T-helper 17 cell (primary cell): ENCODE measurements around the gene SH3BP2. TPM values are rescaled to one million over a fixed set of nuclear protein-coding genes. Genes with fewer than 3 reads are reported as not detected.

ENCODE experiments used
- ATAC-seq: fragments of 150-1000 bp; cut with Tn5 transposase; 2 replicates; pipeline ENCODE4 v1.10.0; 2021; ENCODE audit warnings: mild to moderate bottlenecking, moderate library complexity
- DNase-seq, 3 donors: peaks; one replicate each; pipeline versions ENCODE4 v3.0.0 to v3.0.0-alpha.2; 2020 to 2021
- H3K9me3 ChIP-seq: one replicate; pipeline ENCODE4 v1.7.0; 2013; ENCODE audit warnings: low read length, mild to moderate bottlenecking; ENCODE audit not compliant: control insufficient read depth, poor library complexity, severe bottlenecking
- H3K27ac Mint-ChIP-seq: one replicate; pipeline ENCODE4 v1.8.0; 2022; ENCODE audit warnings: mild to moderate bottlenecking, moderate library complexity, mixed read lengths
- H3K27me3 Mint-ChIP-seq: one replicate; pipeline ENCODE4 v1.8.0; 2022; ENCODE audit warnings: mixed read lengths
- H3K36me3 Mint-ChIP-seq: one replicate; pipeline ENCODE4 v1.8.0; 2022; ENCODE audit warnings: low read depth, mixed read lengths
- H3K4me1 Mint-ChIP-seq: one replicate; pipeline ENCODE4 v1.8.0; 2022; ENCODE audit warnings: mild to moderate bottlenecking, mixed read lengths
- H3K4me3 Mint-ChIP-seq: one replicate; pipeline ENCODE4 v1.8.0; 2022; ENCODE audit warnings: mild to moderate bottlenecking, moderate library complexity, mixed read lengths
- total RNA-seq, 4 donors: library from RNA in 2 of 4; stranded (reverse) in 2 of 4; gene quantifications; one replicate each; pipeline ENCODE4 v1.2.3 and lab custom pipeline; 2022 to 2026

Gene SH3BP2
- total RNA-seq, 2 donors from 2014 or later, result 36.0 to 62.0 TPM

GRCh38 chr4:2790583-2791517 lies 2.0 kb upstream of the SH3BP2 start:
- Mint-ChIP-seq H3K4me3 (peak overlapping the region; percentile 53), H3K27me3 (no peaks in the 10 kb centered on the region), H3K4me1 (peaks cover 51% of the 10 kb centered on the region), H3K36me3 (no peaks in the 10 kb centered on the region), H3K27ac (peak overlapping the region; percentile 78)
- ATAC-seq, result no peak
- no peaks in the 10 kb centered on the region for H3K9me3 ChIP-seq
- DNase-seq, result no peak

GRCh38 chr4:2791518-2792395 lies 1.1 kb upstream of the SH3BP2 start:
- Mint-ChIP-seq H3K27ac (peak overlapping the region; percentile 78), H3K4me1 (peaks cover 46% of the 10 kb centered on the region), H3K36me3 (no peaks in the 10 kb centered on the region), H3K27me3 (no peaks in the 10 kb centered on the region), H3K4me3 (peak overlapping the region; percentile 53)
- DNase-seq (no peak), ATAC-seq (no peak)
- H3K9me3 ChIP-seq, result no peaks in the 10 kb centered on the region

GRCh38 chr4:2792396-2792710 lies 532 bp upstream of the SH3BP2 start:
- DNase-seq (no peak), ATAC-seq (peak; percentile 3)
- H3K4me3 Mint-ChIP-seq, result peak overlapping the region; percentile 9
- H3K36me3 Mint-ChIP-seq, result no peaks in the 10 kb centered on the region
- no peak overlapping the region for H3K27ac Mint-ChIP-seq
- no peaks in the 10 kb centered on the region for H3K27me3 Mint-ChIP-seq
- H3K4me1 Mint-ChIP-seq, result peaks cover 43% of the 10 kb centered on the region
- no peaks in the 10 kb centered on the region for H3K9me3 ChIP-seq

- H3K36me3 Mint-ChIP-seq, result no peaks in the 10 kb centered on the region
- ATAC-seq, result no peak
- H3K4me3 Mint-ChIP-seq, result peak overlapping the region; percentile 87
- no peaks in the 10 kb centered on the region for H3K9me3 ChIP-seq
- H3K27me3 Mint-ChIP-seq, result no peaks in the 10 kb centered on the region
- no peak overlapping the region for H3K27ac Mint-ChIP-seq
- no peak for DNase-seq
- H3K4me1 Mint-ChIP-seq, result peaks cover 49% of the 10 kb centered on the region
These were observed 951 bp downstream of the SH3BP2 start for GRCh38 chr4:2793586-2794485.

- H3K4me1 Mint-ChIP-seq, result peaks cover 48% of the 10 kb centered on the region
- H3K4me3 Mint-ChIP-seq, result peak overlapping the region; percentile 87
- no peaks in the 10 kb centered on the region for H3K27me3 Mint-ChIP-seq
- no peaks in the 10 kb centered on the region for H3K36me3 Mint-ChIP-seq
- DNase-seq, result no peak
- no peaks in the 10 kb centered on the region for H3K9me3 ChIP-seq
- H3K27ac Mint-ChIP-seq, result no peak overlapping the region
- ATAC-seq, result no peak
These were observed 1.8 kb downstream of the SH3BP2 start for GRCh38 chr4:2794486-2795299.

- no peaks in the 10 kb centered on the region for H3K27me3 Mint-ChIP-seq
- DNase-seq, result no peak
- no peaks in the 10 kb centered on the region for H3K9me3 ChIP-seq
- peaks cover 50% of the 10 kb centered on the region for H3K4me1 Mint-ChIP-seq
- ATAC-seq, result no peak
- H3K4me3 Mint-ChIP-seq, result peak overlapping the region; percentile 87
- H3K36me3 Mint-ChIP-seq, result no peaks in the 10 kb centered on the region
- H3K27ac Mint-ChIP-seq, result no peak overlapping the region
These were observed 2.5 kb downstream of the SH3BP2 start for GRCh38 chr4:2795300-2795892.

GRCh38 chr4:2795893-2796848 lies 3.3 kb downstream of the SH3BP2 start:
- Mint-ChIP-seq H3K4me3 (no peak overlapping the region), H3K4me1 (peaks cover 52% of the 10 kb centered on the region), H3K27me3 (no peaks in the 10 kb centered on the region), H3K27ac (peak overlapping the region; percentile 21), H3K36me3 (no peaks in the 10 kb centered on the region)
- H3K9me3 ChIP-seq, result no peaks in the 10 kb centered on the region
- DNase-seq (peak in 2 of 3 donors; percentile 3 to 9), ATAC-seq (no peak)

GRCh38 chr4:2796849-2797544 lies 4.1 kb downstream of the SH3BP2 start:
- H3K4me3 Mint-ChIP-seq, result no peak overlapping the region
- no peaks in the 10 kb centered on the region for H3K27me3 Mint-ChIP-seq
- H3K36me3 Mint-ChIP-seq, result no peaks in the 10 kb centered on the region
- ATAC-seq (no peak), DNase-seq (peak in 1 of 3 donors; percentile 4)
- no peaks in the 10 kb centered on the region for H3K9me3 ChIP-seq
- H3K4me1 Mint-ChIP-seq, result peaks cover 53% of the 10 kb centered on the region
- peak overlapping the region; percentile 92 for H3K27ac Mint-ChIP-seq

GRCh38 chr4:2797545-2798305 lies 4.8 kb downstream of the SH3BP2 start:
- Mint-ChIP-seq H3K27me3 (no peaks in the 10 kb centered on the region), H3K4me1 (peaks cover 50% of the 10 kb centered on the region), H3K36me3 (no peaks in the 10 kb centered on the region)

More at GRCh38 chr4:2797545-2798305, 4.8 kb downstream of the SH3BP2 start:
- Mint-ChIP-seq H3K4me3 (peak overlapping the region; percentile 91), H3K27ac (peak overlapping the region; percentile 92)
- H3K9me3 ChIP-seq, result no peaks in the 10 kb centered on the region
- DNase-seq (peak; percentile 22 to 54 (median 50)), ATAC-seq (peak; percentile 74)
